NCI-H187 treated with DMSO at 0.1 percent for 48 hours (cell line): ENCODE data around the gene ZNF112.
"Not testable (repeated sequence)": the region's sequence is repeated elsewhere in the genome, so short reads cannot be mapped to it uniquely, and the experiment has no call there.

Experiments
- DNase-seq: peaks from one replicate; lab custom pipeline; 2025; lab: John Stamatoyannopoulos, UW

ZNF112 gene

DNA sequence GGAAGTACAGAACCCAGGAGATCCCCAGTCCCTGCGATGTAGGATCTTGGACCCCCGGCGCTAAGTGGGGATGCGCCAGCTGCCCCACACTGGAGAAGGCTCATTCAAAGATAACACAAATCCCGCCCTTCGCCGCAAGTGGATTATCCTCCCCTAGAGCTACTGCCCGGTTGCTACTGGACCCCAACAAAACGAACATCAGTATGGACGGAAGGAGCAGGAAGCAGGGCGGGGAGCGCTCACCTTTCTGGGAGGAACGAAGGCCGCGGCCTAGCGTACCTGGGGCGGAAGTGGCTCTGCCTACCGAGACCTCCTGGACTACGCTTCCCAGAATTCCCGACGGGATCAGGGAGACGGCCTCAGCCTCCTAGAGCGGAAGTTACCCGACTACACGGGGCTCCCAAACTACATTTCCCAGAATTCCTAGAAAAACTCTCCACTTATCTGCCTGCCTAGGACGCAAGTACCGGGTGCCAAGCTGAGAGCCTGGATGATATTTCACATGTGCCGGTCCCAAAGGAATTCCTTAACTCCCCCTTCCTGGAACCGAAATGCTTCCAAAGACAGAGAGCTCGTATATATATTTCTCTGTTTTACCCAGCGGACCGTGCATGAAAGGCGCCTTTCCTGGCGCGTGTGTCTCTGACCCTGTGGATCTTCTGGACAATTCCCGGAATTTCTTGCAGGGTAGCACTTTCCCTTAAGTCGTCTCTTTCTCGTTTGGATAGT lies at the start of gene ZNF112:
Gene ZNF112 (minus strand): TSS at position 298 of the 729 bp plus-strand sequence. CDS start 16,141 bp downstream, outside the sequence.
- peak; percentile 93 for DNase-seq

GRCh38 chr19:44401139-44402115 lies 44.9 kb upstream of the ZNF112 start, which contains the start of gene ZNF285:
ZNF285 (minus strand) TSS chr19:44401608; CDS start chr19:44397213, 4,395 bp downstream.
- no peak for DNase-seq

DNA sequence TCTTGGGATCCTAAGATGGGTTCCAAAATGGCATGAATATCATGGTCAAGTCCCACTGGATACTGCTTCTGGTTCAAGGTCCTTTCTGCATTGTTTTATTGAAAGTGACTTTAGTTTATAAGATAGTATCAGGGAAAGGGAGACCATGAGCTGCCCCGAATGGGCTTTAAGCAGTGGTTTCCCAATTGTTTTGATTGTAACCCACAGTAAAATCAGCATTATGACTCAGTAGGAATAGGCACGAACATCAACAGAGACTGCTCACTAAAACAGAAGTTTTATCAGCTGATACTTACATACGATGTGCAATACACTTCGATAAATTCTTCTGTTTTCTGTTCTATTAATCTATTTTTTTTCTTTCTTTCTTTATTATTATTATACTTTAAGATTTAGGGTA lies 32.8 kb upstream of the ZNF112 start:
- DNase-seq, result not testable (repeated sequence)

DNA sequence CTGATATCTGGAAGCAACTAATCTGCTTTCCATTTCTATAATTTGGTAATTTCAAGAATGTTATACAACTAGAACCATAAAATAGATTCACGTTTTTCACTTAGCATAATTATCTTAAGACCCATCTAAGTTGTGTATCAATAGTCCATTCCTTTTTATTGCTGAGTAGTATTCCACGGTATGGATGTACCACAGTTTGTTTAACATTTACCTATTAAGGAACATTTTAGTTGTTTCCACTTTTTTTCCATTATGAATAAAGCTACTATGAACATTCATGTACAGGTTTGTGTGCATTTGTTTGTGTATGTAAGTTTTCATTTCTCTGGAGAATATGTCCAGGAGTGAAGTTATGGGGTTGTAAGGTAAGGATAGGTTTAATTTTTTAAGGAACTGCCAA lies 18.3 kb upstream of the ZNF112 start:
- no peak for DNase-seq

GRCh38 chr19:44371815-44372480 lies 15.5 kb upstream of the ZNF112 start:
- DNase-seq, result no peak

DNA sequence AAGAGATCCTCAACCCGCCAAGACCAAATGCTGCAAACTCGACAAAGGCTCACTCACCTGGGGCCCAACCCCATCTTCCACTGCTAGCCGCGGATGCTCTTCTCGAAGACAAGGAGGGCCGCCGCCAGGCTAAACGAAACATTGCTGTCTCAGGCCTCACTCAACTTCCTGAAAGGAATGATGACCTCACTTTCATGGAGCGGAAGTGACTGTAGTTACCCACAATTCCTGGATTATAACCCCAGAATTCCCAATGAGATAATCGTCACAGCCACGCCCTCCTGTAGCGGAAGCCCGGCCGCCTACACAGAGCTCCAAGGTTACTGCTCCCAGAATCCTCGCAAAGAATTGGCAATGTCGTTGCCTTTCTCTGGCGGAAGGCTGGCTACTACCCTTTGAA lies 10.5 kb upstream of the ZNF112 start:
- no peak for DNase-seq

- no peak for DNase-seq
These were observed 9.9 kb downstream of the ZNF112 start for GRCh38 chr19:44346556-44346955.

- DNase-seq, result no peak
These were observed 10.5 kb downstream of the ZNF112 start for GRCh38 chr19:44345959-44346358.

DNA sequence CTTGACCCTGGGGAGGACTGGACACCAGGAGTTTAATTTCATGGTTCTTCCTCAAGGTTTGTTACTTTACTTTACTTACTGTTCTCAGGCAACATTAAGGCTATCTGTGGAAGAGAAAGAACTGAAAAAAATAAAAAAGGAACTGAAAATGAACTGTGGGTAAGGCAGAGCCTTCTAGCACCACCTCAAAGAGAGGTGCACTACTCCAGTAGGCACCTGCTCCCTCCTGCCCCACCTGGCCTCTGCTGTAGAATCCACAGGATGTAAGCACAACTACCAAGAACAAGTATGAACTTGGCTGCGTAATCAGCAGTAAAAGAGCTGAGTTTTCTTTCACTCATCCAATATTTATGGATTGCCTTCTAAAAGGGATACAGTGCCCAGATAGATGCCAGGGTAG lies 12.2 kb downstream of the ZNF112 start:
- no peak for DNase-seq

DNA sequence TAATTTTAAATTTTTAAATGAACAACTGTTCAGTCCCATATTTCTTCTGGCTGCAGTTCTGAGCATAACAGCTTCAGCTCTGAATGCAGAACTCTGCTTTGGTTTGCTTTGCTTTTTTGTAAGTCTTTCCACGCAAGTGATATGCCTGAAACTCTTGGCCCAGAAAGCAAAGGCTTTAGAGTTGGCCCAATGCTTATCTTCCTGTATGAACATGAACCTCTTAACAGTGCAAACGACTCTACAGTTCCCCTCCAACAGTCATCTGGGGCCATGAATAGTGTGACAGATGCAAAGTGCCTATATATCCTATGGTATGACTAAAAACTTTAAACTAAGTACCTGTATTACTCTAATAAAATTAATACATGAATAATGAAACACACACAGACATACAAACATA lies 14.7 kb downstream of the ZNF112 start:
- DNase-seq, result no peak

DNA sequence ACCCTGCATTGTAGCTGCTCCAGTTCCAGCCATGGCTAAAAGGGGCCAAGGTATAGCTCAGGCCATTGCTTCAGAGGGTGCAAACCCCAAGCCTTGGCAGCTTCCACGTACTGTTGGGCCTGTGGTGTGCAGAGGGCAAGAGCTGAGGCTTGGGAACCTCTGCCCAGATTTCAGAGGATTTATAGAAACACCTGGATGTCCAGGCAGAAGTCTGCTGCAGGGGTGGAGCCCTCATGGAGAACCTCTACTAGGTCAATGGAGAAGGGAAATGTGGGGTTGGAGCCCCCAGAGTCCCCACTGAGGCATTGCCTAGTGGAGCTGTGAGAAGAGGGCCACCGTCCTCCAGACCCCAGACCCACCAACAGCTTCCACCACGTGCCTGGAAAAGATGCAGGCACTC lies 21.8 kb downstream of the ZNF112 start:
- not testable (repeated sequence) for DNase-seq

GRCh38 chr19:44332145-44332544 lies 24.3 kb downstream of the ZNF112 start:
- DNase-seq, result no peak

DNA sequence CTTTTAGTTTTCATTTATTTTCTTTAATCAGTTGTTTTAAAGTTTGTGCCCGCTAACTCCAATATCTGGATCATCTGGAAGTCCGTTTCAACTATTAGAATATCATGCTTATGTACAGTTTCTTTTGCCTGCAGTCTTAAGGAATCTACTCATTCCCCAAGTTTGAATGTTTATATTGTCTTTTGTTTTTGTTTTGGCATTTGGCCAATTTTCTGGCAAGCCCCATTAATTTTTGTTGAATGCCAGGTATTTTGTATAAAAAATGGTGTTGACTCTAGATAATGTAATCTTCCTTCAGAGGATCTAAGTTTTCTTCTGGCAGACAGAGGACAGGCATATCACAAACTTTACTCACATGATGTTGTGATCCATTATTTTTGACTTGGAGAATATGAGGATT lies 40.6 kb downstream of the ZNF112 start:
- DNase-seq, result no peak

DNA sequence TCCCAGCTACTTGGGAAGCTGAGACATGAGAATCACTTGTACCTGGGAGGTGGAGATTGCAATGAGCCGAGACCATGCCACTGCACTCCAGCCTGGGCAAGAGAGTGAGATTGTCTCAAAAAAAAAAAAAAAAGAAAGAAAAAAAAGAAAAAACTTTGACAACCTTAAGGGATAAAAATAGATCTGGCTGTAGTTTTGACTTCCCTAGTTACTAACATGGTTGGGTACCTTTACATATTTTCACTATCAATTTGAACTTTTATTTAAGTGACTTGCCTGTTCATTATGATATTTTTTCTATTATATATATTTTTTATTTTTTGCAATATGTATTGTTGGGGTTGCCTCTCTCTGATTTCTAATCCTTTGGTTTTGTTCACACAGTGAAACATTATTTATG lies 43.2 kb downstream of the ZNF112 start:
- no peak for DNase-seq

DNA sequence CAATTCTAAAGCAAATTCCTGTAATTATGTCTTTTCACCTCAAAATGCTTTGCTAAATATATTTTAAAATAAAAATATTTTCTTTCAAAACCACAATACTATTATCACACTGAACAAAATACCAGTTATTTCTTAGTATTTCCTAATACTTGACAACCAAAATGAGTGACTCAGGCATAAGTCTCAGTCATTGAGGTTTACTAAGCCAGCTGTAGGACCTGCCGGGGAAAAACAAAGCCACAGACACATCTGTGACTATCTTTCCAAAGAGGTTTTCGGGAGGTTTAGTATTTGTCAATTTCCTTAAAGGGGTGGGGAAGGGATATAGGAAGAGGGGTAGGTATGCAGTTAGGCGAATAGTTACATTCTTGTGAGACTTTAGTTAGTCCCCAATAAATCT lies 48.5 kb downstream of the ZNF112 start:
- DNase-seq, result no peak

DNA sequence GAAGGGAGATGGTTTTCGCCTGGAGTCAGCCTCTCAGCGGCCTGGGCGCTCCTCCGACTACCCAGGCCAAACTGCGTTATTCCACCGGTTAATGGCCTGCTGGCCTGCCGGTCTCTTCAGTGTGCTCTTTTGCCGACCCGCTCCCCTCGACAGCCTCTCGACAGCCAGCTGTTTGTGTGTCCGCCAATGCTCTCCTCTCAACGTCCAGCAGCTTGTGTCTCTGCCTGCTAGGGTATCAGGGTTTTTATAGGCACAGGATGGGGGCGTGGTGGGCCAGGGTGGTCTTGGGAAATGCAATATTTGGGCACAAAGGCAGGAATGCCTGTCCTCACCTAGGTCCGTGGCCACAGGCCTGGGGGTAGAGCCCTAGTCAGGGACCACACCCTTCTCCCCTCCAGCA lies 50.2 kb downstream of the ZNF112 start:
- no peak for DNase-seq

- no peak for DNase-seq
These were observed 51.0 kb downstream of the ZNF112 start for GRCh38 chr19:44305457-44305856.

- peak; percentile 79 for DNase-seq
These were observed 51.8 kb downstream of the ZNF112 start, which contains the start of gene ZNF235 for GRCh38 chr19:44304659-44305193. ZNF235 (minus strand) TSS chr19:44305025; CDS start chr19:44303404, 1,621 bp downstream.

- DNase-seq, result no peak
These were observed 52.4 kb downstream of the ZNF112 start for GRCh38 chr19:44303976-44304568.

DNA sequence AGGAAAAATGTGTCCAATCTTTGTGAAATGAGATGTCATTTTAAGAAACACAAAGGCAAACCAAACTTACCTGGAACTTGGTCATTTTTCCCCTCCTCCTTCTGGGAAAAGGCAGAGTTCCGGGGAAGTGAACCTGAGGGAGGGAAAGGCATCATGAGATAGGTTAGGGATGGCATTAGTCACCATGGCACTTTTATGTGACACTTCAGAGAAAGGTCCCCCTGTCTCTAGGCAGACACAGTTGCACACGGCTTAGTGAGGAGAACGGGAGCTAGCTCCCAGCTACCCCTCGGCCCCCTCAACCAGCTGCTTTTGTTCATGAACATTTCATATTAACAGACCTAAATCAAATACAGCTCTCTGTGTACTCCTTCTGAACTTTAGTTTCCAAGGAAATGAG lies 53.2 kb downstream of the ZNF112 start:
- no peak for DNase-seq

DNA sequence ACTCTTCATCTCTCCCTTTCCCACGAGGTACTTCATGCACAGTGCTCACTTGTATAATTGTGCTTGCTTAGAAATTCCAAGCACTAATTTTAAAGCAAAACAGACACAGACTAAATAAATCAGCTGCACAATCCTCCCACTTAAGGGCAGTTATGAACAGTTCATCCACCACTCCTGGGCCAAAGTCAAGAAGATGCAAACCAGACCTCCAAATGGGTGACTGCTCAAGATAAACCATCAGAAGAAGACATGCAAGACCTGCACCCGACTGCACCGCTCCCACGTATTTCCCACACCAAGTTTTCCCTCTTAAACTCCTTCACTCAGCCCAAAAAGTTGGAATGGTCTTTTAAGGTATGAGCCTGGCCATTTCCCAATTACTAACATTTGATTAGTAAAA lies 71.5 kb downstream of the ZNF112 start:
- no peak for DNase-seq

- no peak for DNase-seq
These were observed 73.6 kb downstream of the ZNF112 start for GRCh38 chr19:44282846-44283245.
